ENCODE results near the gene DEGS1. TPM values are rescaled to one million over a fixed set of nuclear protein-coding genes. Genes with fewer than 3 reads are reported as not detected.

The DEGS1 gene
- total RNA-seq, 1 experiment from 2014 or later, result 59.8 TPM

DNA sequence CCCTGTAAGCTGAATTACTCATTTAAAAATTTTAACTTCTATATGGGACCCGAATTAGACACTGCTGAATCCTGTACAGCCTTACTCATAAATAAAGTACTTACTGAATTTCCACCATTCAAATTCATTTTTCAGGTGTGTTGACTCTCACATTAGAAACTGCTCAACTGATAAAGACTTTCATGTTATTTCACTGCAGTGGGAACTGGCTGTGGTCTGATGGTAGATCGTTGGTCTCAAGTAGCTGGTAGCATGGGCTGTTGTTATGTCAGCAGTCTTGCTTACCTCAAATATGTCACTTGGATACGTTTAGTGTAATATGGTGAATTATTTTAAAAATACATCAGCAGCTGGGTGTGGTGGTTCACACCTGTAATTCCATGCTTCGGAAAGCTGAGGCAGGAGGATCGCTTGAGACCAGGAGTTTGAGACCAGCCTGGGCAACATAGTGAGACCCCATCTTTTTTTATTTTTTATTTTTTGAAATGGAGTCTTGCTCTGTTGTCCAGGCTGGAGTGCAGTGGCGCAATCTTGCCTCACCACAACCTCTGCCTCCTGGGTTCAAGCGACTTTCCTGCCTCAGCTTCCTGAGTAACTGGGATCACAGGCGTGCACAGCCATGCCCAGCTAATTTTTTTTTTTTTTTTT is 10.4 kb downstream of the DEGS1 start:
- H3K4me1 Mint-ChIP-seq, result peaks cover 3 to 9% of the 10 kb centered on the region in 2 experiments
- H2BK120ac ChIP-seq (ENCODE audit: low read depth, low read length, poor library complexity, severe bottlenecking), result no peak overlapping the region
- no peak overlapping the region for H3K56ac ChIP-seq (ENCODE audit: insufficient read length, low read depth, low read length)
- H3K27ac ChIP-seq (ENCODE audit: insufficient read length, low read depth, low read length), result no peak overlapping the region
- H2AK5ac ChIP-seq (ENCODE audit: insufficient read length, low read length), result no peak overlapping the region
- no peak overlapping the region for H3K18ac ChIP-seq (ENCODE audit: insufficient read length, low read depth, low read length)
- H3K4me3 Mint-ChIP-seq, result no peak overlapping the region
- H3K36me3 Mint-ChIP-seq (ENCODE audit: insufficient read depth in 1 of 3, low read depth in 3 of 3), result peaks cover 24 to 47% (median 46%) of the 10 kb centered on the region in 3 experiments
- no peaks in the 10 kb centered on the region for H4K20me1 ChIP-seq (ENCODE audit: control insufficient read depth, insufficient read depth, insufficient read length)
- no peak overlapping the region for H3K4me2 ChIP-seq (ENCODE audit: insufficient read depth, insufficient read length, low read length)
- H2BK12ac ChIP-seq (ENCODE audit: insufficient read length, low read depth, low read length), result no peak overlapping the region
- no peaks in the 10 kb centered on the region for H3K79me1 ChIP-seq (ENCODE audit: insufficient read depth, low read depth, low read length, poor library complexity, severe bottlenecking)
- no peak overlapping the region for H4K5ac ChIP-seq (ENCODE audit: insufficient read length, low read depth, low read length)
- H3K9me3 ChIP-seq (ENCODE audit: control insufficient read depth, low read depth, low read length), result no peaks in the 10 kb centered on the region
- H2BK5ac ChIP-seq (ENCODE audit: insufficient read length, low read length), result no peak overlapping the region
- TF ChIP-seq, protein P1, sequence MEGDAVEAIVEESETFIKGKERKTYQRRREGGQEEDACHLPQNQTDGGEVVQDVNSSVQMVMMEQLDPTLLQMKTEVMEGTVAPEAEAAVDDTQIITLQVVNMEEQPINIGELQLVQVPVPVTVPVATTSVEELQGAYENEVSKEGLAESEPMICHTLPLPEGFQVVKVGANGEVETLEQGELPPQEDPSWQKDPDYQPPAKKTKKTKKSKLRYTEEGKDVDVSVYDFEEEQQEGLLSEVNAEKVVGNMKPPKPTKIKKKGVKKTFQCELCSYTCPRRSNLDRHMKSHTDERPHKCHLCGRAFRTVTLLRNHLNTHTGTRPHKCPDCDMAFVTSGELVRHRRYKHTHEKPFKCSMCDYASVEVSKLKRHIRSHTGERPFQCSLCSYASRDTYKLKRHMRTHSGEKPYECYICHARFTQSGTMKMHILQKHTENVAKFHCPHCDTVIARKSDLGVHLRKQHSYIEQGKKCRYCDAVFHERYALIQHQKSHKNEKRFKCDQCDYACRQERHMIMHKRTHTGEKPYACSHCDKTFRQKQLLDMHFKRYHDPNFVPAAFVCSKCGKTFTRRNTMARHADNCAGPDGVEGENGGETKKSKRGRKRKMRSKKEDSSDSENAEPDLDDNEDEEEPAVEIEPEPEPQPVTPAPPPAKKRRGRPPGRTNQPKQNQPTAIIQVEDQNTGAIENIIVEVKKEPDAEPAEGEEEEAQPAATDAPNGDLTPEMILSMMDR (conservative IDR thresholded peaks at IDR 0.05), result no peak
- H3K9me3 Mint-ChIP-seq, result peaks cover 1 to 2% of the 10 kb centered on the region in 2 experiments; a peak in 2 of 5 replicates
- H3K27me3 ChIP-seq (ENCODE audit: insufficient read depth, low read length), result no peaks in the 10 kb centered on the region
- no peaks in the 10 kb centered on the region for H3K27me3 Mint-ChIP-seq (ENCODE audit: low read depth)
- no peak overlapping the region for H3K4ac ChIP-seq (ENCODE audit: low read depth, low read length)
- H4K8ac ChIP-seq (replicated peaks; ENCODE audit: insufficient read length, low read depth, low read length), result no peak overlapping the region
- no peak overlapping the region for H2BK15ac ChIP-seq (ENCODE audit: low read depth, low read length)
- H3K9ac ChIP-seq (ENCODE audit: extremely low read depth, insufficient read length, low read length), result no peak overlapping the region
- H3K14ac ChIP-seq (ENCODE audit: insufficient read depth, low read length), result no peak overlapping the region
- no peaks in the 10 kb centered on the region for H3K23me2 ChIP-seq (ENCODE audit: insufficient read length, low read depth, low read length, poor library complexity, severe bottlenecking)
- H3K23ac ChIP-seq (ENCODE audit: insufficient read length, low read depth, low read length), result no peak overlapping the region
- no peak overlapping the region for H2BK20ac ChIP-seq (ENCODE audit: low read depth, low read length, poor library complexity, severe bottlenecking)
- no peaks in the 10 kb centered on the region for H3K4me1 ChIP-seq (ENCODE audit: insufficient read depth, low read length)
- DNase-seq, result no peak
- WGBS (ENCODE audit: extremely low coverage, insufficient read length, low lambda C conversion rate), result no CpG with 5 or more reads among the region's 8 CpGs
- no peak overlapping the region for H4K91ac ChIP-seq (ENCODE audit: insufficient read length, low read depth, low read length)
- H3K27ac Mint-ChIP-seq, result no peak overlapping the region
- H3T11ph ChIP-seq (ENCODE audit: low read length), result no peak overlapping the region
- no peak overlapping the region for H2AFZ ChIP-seq (ENCODE audit: low read length)
- H3K79me2 ChIP-seq (ENCODE audit: insufficient read depth, low read length), result peaks cover 2% of the 10 kb centered on the region; the same call in 1 of the 2 replicates
